HG03108 (cell line): ENCODE results near the gene ZNF286A.
"Not testable (repeated sequence)": the region's sequence is repeated elsewhere in the genome, so short reads cannot be mapped to it uniquely, and the experiment has no call there.

ENCODE experiments used
- ATAC-seq: cut with Tn5 transposase; IDR thresholded peaks from one replicate; pipeline ENCODE4 v1.9.1; 2021; ENCODE audit warnings: moderate library complexity; ENCODE audit not compliant: unreplicated experiment

Gene ZNF286A

DNA sequence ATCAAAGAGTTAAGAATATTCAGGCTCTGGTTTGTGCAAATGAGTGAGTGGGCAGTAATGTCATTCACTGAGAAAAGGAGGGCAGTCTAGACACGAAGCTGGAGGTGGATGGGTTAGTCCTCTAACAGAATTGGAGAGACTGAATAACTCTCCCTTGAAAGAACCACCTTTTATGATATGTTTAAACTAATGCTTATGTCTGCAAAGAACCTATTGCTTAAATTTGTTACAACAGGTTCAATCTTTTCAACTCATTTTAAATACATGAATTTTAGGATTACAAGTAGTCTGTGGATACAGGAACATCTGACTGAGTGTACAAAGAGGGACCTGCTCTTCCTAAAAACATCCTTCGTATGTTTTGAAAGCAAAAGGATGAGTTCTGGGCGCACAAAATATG lies 585 bp upstream of the ZNF286A start:
- ATAC-seq = not testable (repeated sequence)

DNA sequence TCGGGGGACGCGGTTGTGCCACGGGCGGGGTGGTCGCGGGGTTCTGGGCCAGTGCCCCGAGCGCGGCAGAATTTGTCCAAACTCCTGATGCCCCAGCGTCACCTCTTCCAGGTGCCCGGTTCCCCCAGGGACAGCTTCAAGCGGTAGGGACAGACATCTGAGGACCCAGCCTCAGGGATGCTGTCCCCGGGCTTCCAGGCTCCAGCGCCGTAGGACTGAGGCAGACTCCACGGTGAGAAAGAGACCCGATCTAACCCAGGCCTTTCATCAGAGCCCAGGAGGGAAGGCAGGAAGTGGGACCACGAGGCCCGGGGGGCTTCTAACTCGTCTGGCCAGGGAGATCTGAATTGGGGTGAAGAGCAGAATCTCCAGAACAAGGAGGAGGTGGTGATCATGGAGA lies 385 bp downstream of the ZNF286A start:
- ATAC-seq = not testable (repeated sequence)

DNA sequence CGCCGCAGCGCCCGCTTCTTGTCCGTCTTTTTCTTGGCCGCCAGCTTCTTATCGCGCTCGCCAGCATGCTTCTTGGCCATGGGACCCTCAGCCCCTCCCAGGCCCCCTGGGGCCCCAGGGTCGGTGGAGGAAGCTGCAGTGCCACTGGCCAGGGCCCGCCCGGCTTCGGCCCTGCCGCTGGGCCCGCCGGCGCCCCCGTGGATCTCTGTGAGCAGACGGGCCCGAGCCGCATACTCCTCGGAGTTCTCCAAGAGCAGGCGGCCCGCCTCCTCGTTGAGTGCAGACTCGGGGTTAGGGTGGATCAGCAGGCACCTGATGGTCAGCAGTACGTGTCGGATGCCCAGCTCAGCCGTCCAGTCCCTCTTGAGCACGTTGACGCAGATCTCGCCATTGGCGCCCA lies 4.7 kb downstream of the ZNF286A start:
- ATAC-seq = not testable (repeated sequence)

DNA sequence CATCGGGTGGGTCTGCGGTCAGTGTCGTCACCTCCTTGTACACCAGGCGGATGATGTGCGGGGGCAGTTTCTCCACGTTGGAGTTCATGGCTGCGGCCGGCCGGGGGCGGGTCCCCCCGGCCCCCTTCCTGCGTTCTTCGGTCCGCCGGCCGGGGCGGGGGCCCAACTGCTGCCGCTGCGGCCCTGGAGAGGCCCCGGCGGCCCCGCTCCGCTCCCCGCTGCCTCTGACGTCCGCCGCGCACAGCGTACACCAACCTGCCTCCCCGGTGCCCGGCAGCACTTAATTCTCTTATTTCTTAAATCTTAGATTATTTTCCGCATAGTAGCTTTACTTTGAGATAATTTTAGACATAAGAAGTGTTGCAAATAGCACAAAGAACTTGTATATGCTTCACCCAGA lies 5.3 kb downstream of the ZNF286A start:
- ATAC-seq = not testable (repeated sequence)

DNA sequence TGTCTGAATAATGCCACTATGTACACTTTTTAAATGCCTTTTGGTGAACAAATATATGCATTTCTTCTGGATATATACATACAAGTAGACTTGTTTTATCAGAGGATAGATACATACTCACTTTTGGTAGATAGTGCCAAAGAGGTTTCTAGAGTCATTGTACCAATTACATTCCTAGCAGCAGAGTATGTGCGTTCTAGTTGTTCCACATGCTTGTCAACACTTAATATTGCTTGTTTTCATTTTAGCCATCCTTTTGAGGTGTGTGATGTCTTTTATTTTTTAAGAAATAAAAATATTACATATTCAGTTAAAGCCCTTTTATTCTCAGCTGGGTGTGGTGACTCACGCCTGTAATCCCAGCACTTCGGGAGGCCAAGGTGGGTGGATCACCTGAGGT lies 9.3 kb downstream of the ZNF286A start:
- ATAC-seq = not testable (repeated sequence)

DNA sequence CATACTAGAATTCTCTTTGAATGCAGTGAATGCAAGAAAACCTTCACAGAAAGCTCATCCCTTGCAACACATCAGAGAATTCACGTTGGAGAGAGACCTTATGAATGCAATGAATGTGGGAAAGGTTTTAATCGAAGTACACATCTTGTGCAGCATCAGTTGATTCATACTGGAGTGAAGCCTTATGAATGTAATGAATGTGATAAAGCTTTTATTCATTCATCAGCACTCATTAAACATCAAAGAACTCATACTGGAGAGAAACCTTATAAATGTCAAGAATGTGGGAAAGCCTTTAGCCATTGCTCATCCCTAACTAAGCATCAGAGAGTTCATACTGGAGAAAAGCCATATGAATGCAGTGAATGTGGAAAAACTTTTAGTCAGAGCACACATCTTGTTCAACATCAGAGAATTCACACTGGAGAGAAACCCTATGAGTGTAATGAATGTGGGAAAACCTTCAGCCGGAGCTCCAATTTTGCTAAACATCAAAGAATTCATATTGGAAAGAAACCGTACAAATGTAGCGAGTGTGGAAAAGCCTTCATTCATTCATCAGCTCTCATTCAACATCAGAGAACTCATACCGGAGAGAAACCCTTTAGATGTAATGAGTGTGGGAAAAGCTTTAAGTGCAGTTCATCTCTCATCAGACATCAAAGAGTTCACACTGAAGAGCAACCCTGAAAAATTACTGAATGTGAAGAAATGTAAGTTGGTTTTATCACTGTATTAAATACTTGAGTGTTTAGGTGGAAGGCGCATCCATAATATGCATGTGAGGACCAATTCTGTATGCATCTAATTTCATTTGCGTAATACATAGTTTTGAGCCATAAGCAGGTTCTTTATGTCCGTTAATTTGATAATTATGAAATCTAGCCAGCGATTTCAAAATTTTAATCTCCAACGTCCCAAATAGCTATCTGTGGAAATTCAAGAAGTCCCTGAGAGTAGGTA lies 17.3 kb downstream of the ZNF286A start:
- ATAC-seq = not testable (repeated sequence)

DNA sequence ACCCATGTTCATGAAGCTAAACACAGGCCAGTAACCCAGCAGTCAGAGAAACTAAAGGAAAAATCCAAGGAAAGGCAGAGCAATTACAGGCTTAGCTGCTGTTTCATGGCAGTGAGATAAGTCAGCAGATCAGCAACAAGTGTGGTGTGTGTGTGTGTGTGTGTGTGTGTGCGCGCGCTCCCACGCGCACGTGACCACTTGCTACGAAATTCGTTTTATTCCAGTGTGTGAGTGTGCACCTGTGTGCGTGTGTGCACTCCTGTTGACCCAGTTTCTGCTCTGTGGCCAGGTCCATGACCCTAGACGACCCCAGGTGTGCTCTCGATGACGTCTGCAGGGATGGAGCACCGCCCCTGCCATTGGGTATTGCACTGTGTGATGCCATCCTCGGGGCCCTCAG lies 31.0 kb downstream of the ZNF286A start:
- not testable (repeated sequence) for ATAC-seq

DNA sequence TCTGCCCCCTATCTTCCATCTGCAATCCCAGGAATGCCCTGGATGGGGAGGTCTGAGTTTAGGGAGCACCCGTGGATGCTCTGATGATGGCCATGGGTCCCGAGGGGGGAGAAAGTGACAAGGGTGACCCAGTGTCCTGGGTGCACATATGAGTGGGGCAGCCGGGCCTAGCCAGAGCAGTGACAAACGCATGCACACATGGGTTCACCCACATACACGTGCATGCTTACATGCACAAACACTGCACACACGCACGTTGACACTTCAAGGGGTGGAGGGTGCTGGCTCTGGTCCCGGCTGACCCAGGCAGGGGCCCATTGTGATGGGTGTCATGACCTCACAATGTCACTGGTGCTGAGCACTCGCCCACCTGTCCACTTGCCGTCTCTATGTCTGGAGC lies 32.3 kb downstream of the ZNF286A start, which contains the start of gene TBC1D26:
Gene TBC1D26, plus strand, starts transcription at position 384 of the 400 bp plus-strand sequence. CDS start 3,066 bp downstream, outside the sequence.
- not testable (repeated sequence) for ATAC-seq

DNA sequence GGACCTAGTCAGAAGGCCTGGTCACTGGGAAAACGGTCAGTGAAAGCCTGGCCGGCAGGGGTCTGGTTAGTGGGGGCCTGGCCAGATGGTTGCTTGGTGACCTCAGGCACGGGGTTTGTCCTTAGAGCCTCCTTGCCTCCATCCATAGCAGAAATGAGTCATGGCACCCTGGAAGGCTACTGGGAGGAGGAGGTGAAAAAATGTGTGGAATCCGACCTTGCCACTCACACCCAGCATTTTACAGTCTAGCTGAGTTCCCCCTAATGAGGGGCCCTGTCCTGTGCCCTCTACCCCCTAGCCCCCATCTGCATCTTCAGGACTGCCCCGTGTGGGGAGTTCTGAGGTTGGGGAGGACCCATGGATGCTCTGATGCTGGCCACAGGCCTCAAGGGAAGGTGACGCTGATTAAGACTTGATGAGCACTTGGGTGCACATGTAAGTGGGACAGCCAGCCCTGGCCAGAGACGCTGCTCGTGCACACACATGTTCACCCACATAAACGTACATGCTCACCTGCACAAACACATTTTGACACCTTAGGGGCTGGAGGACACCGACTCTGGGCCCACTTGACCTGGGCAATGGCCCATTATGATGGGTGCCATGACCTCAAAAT lies 33.7 kb downstream of the ZNF286A start:
- ATAC-seq = not testable (repeated sequence)

DNA sequence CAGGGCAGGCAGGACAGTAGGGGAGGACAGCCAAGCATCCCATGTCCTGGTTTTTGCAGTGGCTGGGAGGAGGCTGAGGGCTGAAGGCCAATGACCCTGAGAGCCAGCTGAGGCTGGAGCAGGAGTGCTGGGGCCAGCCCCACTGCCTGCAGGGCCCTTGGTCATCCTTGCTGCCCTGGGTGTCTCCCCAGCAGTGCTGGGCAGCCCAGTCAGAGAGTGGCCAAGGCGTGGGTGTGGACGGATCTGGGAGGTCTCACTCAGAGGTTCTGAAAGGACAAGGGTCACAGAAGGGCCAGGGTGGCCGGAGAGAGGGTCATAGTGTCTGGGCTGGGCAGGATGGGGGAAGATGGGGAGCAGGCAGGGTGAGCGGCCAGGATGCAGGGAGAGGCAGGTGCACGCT lies 37.0 kb downstream of the ZNF286A start:
- not testable (repeated sequence) for ATAC-seq

DNA sequence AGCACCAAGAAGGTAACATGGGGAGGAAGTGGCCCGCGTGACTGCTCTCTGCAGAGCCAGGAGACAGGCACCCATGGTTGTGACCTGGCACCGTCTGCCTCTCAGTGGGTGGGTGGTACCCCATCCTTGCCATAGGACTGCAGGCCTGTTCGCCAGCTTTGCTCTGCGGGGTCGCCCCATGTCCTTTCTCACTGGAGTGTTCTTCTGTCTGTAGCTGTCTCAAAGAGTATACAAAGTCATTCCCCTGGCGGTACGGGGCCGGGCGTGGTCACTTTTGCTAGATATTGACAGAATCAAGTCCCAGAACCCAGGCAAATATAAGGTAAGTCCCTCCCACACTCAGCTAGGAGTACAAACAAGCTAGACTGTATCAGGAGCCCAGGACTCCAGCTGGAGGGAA lies 38.5 kb downstream of the ZNF286A start:
- ATAC-seq = no peak

DNA sequence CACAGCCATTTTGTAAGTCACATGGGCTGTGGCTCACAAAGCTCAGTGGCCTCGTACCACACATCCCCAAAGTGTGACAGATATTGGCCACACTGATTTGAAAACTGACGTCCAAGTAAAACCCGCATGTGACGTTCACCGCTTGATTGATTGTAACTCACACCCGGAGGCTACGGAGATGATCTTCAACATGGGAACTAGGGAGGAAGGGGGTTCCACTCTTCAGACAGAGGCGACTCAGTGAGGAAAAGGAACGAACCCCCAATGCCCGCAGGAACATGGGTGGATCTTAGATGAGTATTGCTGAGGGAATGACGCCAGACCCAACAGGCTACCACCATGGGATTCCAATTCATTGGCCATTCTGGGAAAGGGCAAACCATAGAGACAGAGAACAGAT lies 39.7 kb downstream of the ZNF286A start:
- not testable (repeated sequence) for ATAC-seq

DNA sequence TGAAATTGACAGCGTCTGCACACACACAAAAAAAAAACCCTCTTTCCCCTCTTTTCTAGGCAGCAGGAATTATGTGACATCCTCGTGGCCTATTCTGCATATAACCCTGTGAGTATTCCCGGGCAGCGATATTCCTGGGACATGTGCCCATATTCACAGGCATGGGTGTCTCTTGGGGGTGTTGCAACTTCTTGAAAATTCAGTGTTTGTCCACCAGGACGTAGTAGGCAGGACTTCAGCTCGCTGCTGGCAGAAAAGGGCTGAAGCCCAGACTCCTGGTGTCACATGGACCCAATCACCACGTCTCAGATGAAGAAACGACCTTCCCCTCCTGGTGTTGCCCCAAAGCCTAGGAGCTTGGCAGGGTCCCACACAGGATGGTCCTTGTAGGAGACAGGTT lies 40.5 kb downstream of the ZNF286A start:
- not testable (repeated sequence) for ATAC-seq

DNA sequence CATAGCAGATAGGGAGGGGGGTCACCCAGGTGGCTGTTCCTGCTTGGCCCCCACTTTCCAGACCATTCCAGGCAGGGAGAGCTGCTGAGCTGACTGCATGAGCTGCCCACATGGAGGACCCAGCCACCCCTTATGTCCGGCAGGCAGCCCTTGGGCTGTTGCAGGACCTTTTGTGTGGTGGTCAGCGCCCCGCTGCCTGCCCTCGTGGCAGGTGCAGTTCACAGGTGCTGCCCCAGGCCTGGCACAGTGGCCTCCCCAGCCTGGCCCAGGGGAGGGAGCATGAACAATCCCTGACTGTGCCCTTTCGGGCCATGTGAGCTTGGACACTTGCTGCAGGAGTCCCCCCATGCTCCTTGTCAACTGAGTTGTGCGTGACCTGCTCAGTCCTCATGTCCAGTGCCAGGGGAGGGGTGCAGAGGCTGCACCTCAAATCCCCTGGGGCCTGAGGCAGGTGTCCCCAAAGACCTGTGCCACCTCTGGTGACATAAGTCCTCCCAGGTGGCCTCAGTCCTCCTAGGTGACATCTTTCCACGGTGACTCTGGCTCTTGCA lies 41.1 kb downstream of the ZNF286A start:
- ATAC-seq = no peak

DNA sequence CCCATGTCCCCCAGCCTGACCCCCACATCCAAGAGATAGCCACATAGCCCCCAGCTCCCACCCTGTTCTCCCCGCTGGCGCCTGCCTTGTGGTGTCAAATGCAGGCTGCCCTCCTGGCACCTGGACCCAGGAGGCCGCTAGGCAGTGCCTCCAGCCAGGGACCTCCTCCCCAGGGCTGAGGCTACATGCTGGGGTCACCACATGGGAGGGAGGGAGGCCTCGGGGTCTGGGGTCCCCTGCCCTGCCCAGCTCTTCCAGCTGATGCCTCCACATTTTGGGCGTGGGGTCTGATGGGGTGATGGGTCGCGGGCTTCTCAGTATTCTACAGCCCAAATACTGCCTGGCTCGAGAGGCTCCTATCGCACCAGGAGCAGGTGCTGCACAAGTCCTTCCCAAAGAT lies 42.1 kb downstream of the ZNF286A start:
- no peak for ATAC-seq

DNA sequence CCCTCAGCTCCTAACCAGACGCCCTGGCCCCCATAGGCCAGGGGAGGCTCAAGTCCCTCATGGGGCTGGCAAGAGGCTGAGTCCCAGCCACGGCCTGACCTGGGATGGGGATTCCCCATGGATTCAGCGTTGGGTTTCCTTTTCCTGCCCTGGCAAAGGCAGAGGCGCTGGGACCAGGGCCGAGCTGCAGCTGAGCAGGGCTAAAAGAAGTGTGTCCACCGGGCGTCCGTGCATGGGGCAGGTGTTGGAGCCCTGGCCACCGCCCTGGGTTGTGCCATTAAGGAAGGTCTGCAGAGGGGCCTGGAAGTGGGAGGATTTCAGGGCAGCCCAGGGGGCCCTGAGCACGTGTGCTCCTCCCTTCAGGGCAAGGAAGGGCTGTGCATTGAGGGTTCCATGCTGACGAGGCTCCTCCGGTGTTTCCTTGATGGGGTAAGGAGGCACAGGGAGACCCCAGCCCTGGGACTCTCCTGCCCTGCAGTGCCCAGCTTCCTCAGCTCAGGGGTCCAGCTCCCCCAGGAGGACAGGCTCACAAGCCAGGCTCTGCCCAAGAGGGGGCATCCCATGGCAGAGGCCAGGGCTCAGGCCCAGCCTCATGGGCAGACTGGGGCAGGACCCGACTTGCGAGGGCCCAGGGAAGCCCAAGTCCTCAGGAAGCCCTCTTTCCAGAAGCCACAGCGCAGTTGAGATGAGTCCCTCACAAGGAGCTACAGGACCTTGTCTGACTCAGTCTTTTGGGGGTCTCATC lies 42.7 kb downstream of the ZNF286A start:
- no peak for ATAC-seq

DNA sequence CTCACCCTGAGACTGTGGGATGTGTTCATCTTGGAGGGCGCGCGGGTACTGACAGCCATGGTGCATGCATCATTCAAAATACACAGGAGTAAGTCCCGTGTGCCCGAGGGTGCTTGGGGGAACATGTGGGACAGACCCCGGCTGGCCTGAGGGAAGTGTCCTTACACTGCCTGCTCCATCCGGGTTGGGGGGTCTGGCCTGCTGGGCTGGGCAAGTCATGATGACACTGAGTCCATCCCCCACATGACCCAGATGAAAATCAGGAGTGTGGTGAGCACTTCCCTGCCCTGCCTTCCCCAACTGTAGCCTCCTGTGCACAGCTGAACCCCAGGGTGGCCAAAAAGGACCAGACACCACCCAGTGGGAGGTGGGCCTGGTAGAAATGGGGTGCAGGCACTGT lies 43.4 kb downstream of the ZNF286A start:
- no peak for ATAC-seq

DNA sequence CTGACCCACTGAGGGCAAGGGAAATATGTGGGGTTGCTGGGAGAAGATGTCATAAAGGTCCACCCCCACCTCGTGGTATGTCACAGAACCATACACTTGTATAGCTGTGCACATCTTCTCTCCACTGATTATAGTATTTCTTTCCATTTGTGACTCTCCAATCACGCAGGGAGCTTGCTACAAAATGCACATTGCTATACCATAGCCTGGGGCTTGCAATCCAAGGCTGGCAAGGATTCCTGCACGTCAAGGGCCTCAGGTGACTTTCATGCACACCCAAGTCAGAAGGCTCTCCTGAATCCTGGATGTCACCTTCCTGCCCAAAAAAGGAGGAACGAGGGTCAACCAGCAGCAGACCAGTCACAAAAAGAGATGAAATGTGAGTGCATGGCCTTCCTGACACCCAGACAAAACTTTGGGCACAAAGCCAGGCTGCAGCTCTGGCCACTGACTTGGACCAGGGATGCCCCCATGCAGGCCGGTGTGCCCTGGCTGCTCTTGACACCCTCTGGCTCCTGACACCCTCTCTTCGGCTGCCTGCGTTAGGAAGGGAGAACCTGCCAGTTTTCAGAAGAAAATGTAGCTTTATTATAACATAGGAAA lies 44.6 kb downstream of the ZNF286A start:
- ATAC-seq = no peak

DNA sequence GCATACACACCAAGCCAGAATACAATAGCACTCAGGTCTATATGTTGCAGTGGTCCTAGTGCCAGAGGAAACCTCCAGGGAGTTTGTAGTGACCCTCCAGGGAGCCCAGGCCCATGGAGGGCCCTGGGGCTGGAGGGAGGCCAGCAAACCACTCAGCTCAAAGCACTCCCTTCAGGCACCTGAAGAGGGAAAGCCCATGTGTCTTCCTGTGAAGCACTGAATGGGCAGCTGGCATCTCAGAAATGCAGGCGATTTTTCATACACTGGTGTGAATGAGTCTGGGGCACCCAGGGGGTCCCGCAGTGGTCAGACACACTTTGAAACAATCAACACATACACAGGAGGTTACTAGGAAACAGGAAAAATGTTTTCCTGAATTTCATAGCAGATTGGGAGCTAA lies 45.3 kb downstream of the ZNF286A start:
- ATAC-seq = no peak

DNA sequence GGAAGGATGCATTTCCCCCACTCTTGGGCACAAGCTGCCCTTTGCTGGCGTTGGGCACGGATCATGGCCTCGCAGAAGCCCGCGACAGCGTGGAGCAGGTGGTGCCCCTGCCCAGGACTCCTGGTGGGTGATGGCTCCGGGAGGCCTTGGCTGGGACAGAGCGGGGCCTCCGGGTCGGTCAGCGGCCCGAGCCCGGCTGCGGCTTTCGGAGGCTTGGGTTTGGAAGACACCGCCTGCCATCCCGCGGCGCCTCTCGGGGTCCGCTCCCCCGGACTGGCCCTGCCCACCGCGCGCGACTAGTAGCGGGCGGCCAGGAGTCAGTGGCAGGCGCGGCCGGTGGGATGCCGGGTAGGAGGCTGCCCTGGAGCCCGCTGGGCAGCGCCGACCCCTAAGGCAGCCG lies 49.9 kb downstream of the ZNF286A start:
- ATAC-seq = not testable (repeated sequence)
